CD4-positive, alpha-beta T cell (primary cell): ENCODE data around the gene CSTF3. TPM values are rescaled to one million over a fixed set of nuclear protein-coding genes. Genes with fewer than 3 reads are reported as not detected.
A peak's percentile ranks its signal among the peaks of the same experiment; 100 is the strongest.

Experiments
- ATAC-seq: fragments of 200-7000 bp; cut with Tn5 transposase; one replicate; pipeline ENCODE4 v1.10.0; 2022; ENCODE audit warnings: mild to moderate bottlenecking; ENCODE audit not compliant: poor library complexity
- CTCF ChIA-PET: fragments of 350-600 bp; sonication (Branson Sonifier 250); formaldehyde crosslinking; loops from one replicate; lab custom pipeline; 2021; ENCODE audit warnings: antibody characterized with exemption, inconsistent platforms; lab: Charles Lee
- POLR2A ChIA-PET: fragments of 350-600 bp; sonication (Branson Sonifier 250); formaldehyde crosslinking; loops from one replicate; lab custom pipeline; 2021; ENCODE audit warnings: antibody characterized with exemption, inconsistent platforms; lab: Charles Lee
- DNase-seq, 14 experiments: peaks; one replicate each; pipeline ENCODE4 v3.0.0-alpha.2; 2013 to 2020; ENCODE audit warnings: mixed read lengths in 2 of 14
- H3K27ac ChIP-seq, 2 donors: one replicate each; pipeline versions ENCODE4 v1.5.1 to v1.7.0; 2013; ENCODE audit warnings: low read length in 2 of 2, low read depth in 1 of 2, mild to moderate bottlenecking in 1 of 2
- H3K27me3 ChIP-seq, 2 experiments: 1 replicate in 1 of 2; 2 replicates in 1 of 2; pipeline versions ENCODE4 v1.6.1 to v1.7.0; 2013; ENCODE audit warnings: low read length in 2 of 2, control low read depth in 1 of 2, mild to moderate bottlenecking in 1 of 2, moderate library complexity in 1 of 2; ENCODE audit not compliant: insufficient read depth in 2 of 2, control insufficient read depth in 1 of 2
- H3K36me3 ChIP-seq: one replicate; pipeline ENCODE4 v1.6.1; 2013; ENCODE audit warnings: low read length, control low read depth; ENCODE audit not compliant: insufficient read depth
- H3K4me1 ChIP-seq: one replicate; pipeline ENCODE4 v1.6.1; 2013; ENCODE audit warnings: low read length, control low read depth; ENCODE audit not compliant: insufficient read depth
- H3K4me3 ChIP-seq: one replicate; pipeline ENCODE4 v1.5.1; 2013; ENCODE audit warnings: mild to moderate bottlenecking, low read length, moderate library complexity
- H3K9me3 ChIP-seq, 2 experiments: 1 replicate in 1 of 2; 2 replicates in 1 of 2; pipeline versions ENCODE4 v1.6.1 to v1.7.0; 2013; ENCODE audit warnings: low read length in 2 of 2, mild to moderate bottlenecking in 2 of 2, control low read depth in 1 of 2, moderate library complexity in 1 of 2; ENCODE audit not compliant: control insufficient read depth in 1 of 2, insufficient read depth in 1 of 2
- H3K27ac Mint-ChIP-seq: one replicate; pipeline ENCODE4 v1.8.0; 2020; ENCODE audit warnings: mixed read lengths
- H3K27me3 Mint-ChIP-seq: one replicate; pipeline ENCODE4 v1.8.0; 2021; ENCODE audit warnings: mixed read lengths
- H3K36me3 Mint-ChIP-seq: one replicate; pipeline ENCODE4 v1.8.0; 2021; ENCODE audit warnings: low read depth, mixed read lengths
- H3K4me1 Mint-ChIP-seq: one replicate; pipeline ENCODE4 v1.8.0; 2021; ENCODE audit warnings: low read depth, mixed read lengths
- H3K4me3 Mint-ChIP-seq: one replicate; pipeline ENCODE4 v1.8.0; 2020; ENCODE audit warnings: mild to moderate bottlenecking, mixed read lengths
- H3K9me3 Mint-ChIP-seq: one replicate; pipeline ENCODE4 v1.8.0; 2020; ENCODE audit warnings: mixed read lengths
- intact Hi-C, 2 experiments: fragments of 100-400 bp; cut with DNase I in 1 of 2; cut with micrococcal nuclease in 1 of 2; formaldehyde crosslinking; loops; one replicate each; pipeline versions ENCODE4 v1.15.1 to v1.9.0; 2023 to 2025; cut with DNase I, micrococcal nuclease
- total RNA-seq, 174 experiments: library from RNA in 2 of 174; stranded (reverse) in 2 of 174; gene quantifications; one replicate each; pipeline ENCODE4 v1.2.3 and lab custom pipeline; 2021 to 2026
- TF ChIP-seq, protein P1 (sequence below): fragments of 200-600 bp; IDR thresholded peaks from one replicate; pipeline ENCODE4 v1.8.0; 2022; ENCODE audit warnings: antibody characterized with exemption, mild to moderate bottlenecking

CSTF3 gene
- total RNA-seq, 2 experiments from 2014 or later, result 6.4 to 9.9 TPM

DNA sequence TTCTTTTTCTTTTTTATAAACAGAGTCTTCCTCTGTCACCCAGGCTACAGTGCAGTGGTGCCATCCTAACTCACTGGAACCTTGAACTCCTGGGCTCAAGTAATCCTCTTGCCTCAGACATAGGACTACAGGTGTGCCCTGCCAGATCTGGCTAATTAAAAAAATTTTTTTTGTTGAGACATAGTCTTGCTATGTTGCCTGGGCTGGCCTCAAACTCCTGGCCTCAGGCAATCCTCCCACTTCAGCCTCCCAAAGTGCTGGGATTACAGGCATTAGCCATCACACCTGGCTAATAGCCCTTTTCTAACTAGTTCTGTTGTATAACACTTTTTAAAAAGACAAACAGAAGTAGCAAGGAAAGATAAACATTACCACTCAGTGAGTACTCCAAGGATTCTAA is 57.4 kb downstream of the CSTF3 start:
- ChIA-PET CTCF (no interaction called here), POLR2A (no interaction called here)
- no peaks in the 10 kb centered on the region for H3K4me1 Mint-ChIP-seq
- H3K27me3 ChIP-seq, result no peaks in the 10 kb centered on the region
- H3K4me3 ChIP-seq, result no peak overlapping the region
- no peak overlapping the region for H3K4me3 Mint-ChIP-seq
- H3K36me3 ChIP-seq, result peaks cover 53% of the 10 kb centered on the region
- no peak for DNase-seq
- no peaks in the 10 kb centered on the region for H3K27me3 Mint-ChIP-seq
- H3K9me3 ChIP-seq, result no peaks in the 10 kb centered on the region
- no peak overlapping the region for H3K27ac ChIP-seq
- H3K9me3 Mint-ChIP-seq, result no peaks in the 10 kb centered on the region
- H3K36me3 Mint-ChIP-seq, result peaks cover 72% of the 10 kb centered on the region
- TF ChIP-seq, protein P1, sequence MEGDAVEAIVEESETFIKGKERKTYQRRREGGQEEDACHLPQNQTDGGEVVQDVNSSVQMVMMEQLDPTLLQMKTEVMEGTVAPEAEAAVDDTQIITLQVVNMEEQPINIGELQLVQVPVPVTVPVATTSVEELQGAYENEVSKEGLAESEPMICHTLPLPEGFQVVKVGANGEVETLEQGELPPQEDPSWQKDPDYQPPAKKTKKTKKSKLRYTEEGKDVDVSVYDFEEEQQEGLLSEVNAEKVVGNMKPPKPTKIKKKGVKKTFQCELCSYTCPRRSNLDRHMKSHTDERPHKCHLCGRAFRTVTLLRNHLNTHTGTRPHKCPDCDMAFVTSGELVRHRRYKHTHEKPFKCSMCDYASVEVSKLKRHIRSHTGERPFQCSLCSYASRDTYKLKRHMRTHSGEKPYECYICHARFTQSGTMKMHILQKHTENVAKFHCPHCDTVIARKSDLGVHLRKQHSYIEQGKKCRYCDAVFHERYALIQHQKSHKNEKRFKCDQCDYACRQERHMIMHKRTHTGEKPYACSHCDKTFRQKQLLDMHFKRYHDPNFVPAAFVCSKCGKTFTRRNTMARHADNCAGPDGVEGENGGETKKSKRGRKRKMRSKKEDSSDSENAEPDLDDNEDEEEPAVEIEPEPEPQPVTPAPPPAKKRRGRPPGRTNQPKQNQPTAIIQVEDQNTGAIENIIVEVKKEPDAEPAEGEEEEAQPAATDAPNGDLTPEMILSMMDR, result no peak
- H3K4me1 ChIP-seq, result no peaks in the 10 kb centered on the region
- intact Hi-C loops, result no loop called here
- ATAC-seq, result no peak
- no peak overlapping the region for H3K27ac Mint-ChIP-seq

DNA sequence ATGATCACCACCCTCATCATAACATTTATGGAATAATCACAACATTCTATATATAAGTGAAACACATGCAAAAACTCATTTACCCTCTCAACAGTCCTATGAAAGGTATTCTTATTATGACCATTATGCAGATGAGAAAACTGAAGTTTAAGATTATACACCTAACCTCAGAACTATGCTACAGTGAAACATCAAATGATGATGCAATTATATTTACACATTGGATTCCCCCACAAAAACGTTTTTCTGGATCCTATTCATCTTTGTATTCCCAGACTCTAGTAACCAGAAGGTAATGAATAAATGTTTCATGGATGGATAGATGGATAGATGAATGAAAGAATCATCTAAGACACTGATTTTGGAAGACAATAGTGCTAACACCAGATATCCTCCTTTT is 67.1 kb downstream of the CSTF3 start:
- no peaks in the 10 kb centered on the region for H3K9me3 ChIP-seq
- H3K27ac Mint-ChIP-seq, result no peak overlapping the region
- TF ChIP-seq, protein P1, result no peak
- H3K4me1 ChIP-seq, result no peaks in the 10 kb centered on the region
- H3K4me1 Mint-ChIP-seq, result no peaks in the 10 kb centered on the region
- H3K4me3 ChIP-seq, result no peak overlapping the region
- intact Hi-C loops, result no loop called here
- peaks cover 81% of the 10 kb centered on the region for H3K36me3 Mint-ChIP-seq
- CTCF ChIA-PET, result no interaction called here
- H3K27me3 Mint-ChIP-seq, result no peaks in the 10 kb centered on the region
- no peaks in the 10 kb centered on the region for H3K27me3 ChIP-seq
- ATAC-seq (no peak), DNase-seq (no peak)
- no peak overlapping the region for H3K27ac ChIP-seq
- H3K4me3 Mint-ChIP-seq, result no peak overlapping the region
- peaks cover 36% of the 10 kb centered on the region for H3K36me3 ChIP-seq
- no peaks in the 10 kb centered on the region for H3K9me3 Mint-ChIP-seq
- POLR2A ChIA-PET, result no interaction called here

DNA sequence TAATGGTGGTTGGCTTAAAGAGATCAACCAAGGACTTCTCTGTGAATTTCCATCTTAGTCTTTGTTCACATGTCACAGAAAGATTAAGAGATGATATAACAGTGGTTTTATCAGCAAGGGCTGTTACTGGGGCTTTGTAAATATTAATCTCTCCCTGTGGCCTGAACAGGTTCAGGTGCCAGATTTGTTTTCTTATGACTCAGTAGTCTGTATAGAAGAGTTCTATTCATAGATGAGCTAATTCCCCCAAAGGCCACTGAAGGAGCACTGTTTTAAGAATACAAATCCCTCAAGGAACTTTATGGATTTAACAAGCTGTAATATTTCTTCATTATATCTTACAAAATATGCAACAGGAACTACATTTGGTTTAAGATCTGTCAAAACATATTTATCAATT is 71.5 kb downstream of the CSTF3 start:
- ATAC-seq, result no peak
- Mint-ChIP-seq H3K4me3 (no peak overlapping the region), H3K27ac (peak overlapping the region; percentile 32), H3K27me3 (no peaks in the 10 kb centered on the region), H3K36me3 (peaks cover 76% of the 10 kb centered on the region), H3K4me1 (no peaks in the 10 kb centered on the region), H3K9me3 (no peaks in the 10 kb centered on the region)
- Histone ChIP-seq H3K27me3 (no peaks in the 10 kb centered on the region), H3K4me3 (no peak overlapping the region), H3K36me3 (peaks cover 22% of the 10 kb centered on the region), H3K27ac (no peak overlapping the region), H3K4me1 (no peaks in the 10 kb centered on the region), H3K9me3 (no peaks in the 10 kb centered on the region)
- intact Hi-C loops, result no loop called here
- CTCF ChIA-PET, result no interaction called here
- TF ChIP-seq, protein P1, result no peak
- no peak for DNase-seq
- POLR2A ChIA-PET, result no interaction called here
